IMR-90 (cell line): Measurements from ENCODE around the gene DMD. TPM values are rescaled to one million over a fixed set of nuclear protein-coding genes. Genes with fewer than 3 reads are reported as not detected.

ENCODE experiments used
- ATAC-seq: fragments of 200-7000 bp; cut with Tn5 transposase; 2 replicates; pipeline ENCODE4 v1.9.1; 2020; ENCODE audit warnings: low read depth, mild to moderate bottlenecking, moderate library complexity
- BruUV-seq: library from RNA; stranded (reverse); fragments of 400-500 nt; replicated peaks from 2 replicates; lab custom pipeline; 2021; lab: Mats Ljungman, UMichigan
- CTCF ChIA-PET: fragments of 300-600 bp; formaldehyde crosslinking; extraction: SDS; loops from one replicate; lab custom pipeline; 2021; ENCODE audit warnings: antibody characterized with exemption; lab: Yijun Ruan, JAX
- POLR2A ChIA-PET: fragments of 300-600 bp; sonication (Branson Sonifier 250); formaldehyde crosslinking; loops from one replicate; lab custom pipeline; 2022; ENCODE audit warnings: antibody characterized with exemption; ENCODE audit not compliant: unreplicated experiment; lab: Charles Lee
- DNase-seq: peaks from one replicate; pipeline ENCODE4 v3.0.0; 2013
- H2AFZ ChIP-seq: replicated peaks from 2 replicates; pipeline ENCODE3; 2013; ENCODE audit warnings: low read length, mild to moderate bottlenecking; ENCODE audit not compliant: poor library complexity
- H2AK5ac ChIP-seq: 2 replicates; pipeline ENCODE4 v1.6.1; 2013; ENCODE audit warnings: low read depth, low read length, inconsistent platforms
- H2AK9ac ChIP-seq: replicated peaks from 2 replicates; pipeline ENCODE3; 2013; ENCODE audit warnings: mild to moderate bottlenecking, low read depth, low read length, moderate library complexity; ENCODE audit not compliant: poor library complexity
- H2BK120ac ChIP-seq: 2 replicates; pipeline ENCODE4 v1.6.1; 2013; ENCODE audit warnings: low read depth, low read length, inconsistent platforms
- H2BK15ac ChIP-seq: 3 replicates; pipeline ENCODE4 v1.6.1; 2013; ENCODE audit warnings: low read depth, low read length, inconsistent platforms
- H2BK20ac ChIP-seq: 2 replicates; pipeline ENCODE4 v1.6.1; 2013; ENCODE audit warnings: low read depth, mild to moderate bottlenecking, inconsistent platforms, low read length, moderate library complexity
- H2BK5ac ChIP-seq: 2 replicates; pipeline ENCODE4 v1.6.1; 2013; ENCODE audit warnings: mild to moderate bottlenecking, low read depth, low read length, inconsistent platforms; ENCODE audit not compliant: poor library complexity, severe bottlenecking
- H3K14ac ChIP-seq: replicated peaks from 2 replicates; pipeline ENCODE4 v1.6.1; 2013; ENCODE audit warnings: low read depth, low read length, inconsistent platforms
- H3K18ac ChIP-seq: 2 replicates; pipeline ENCODE4 v1.6.1; 2013; ENCODE audit warnings: low read depth, low read length, control low read depth
- H3K23ac ChIP-seq: 2 replicates; pipeline ENCODE4 v1.6.1; 2013; ENCODE audit warnings: low read depth, low read length, inconsistent platforms
- H3K27ac ChIP-seq: 2 replicates; pipeline ENCODE4 v1.5.1; 2013; ENCODE audit warnings: mild to moderate bottlenecking, control low read depth, low read length; ENCODE audit not compliant: insufficient read depth
- H3K27me3 ChIP-seq: 2 replicates; pipeline ENCODE4 v1.6.1; 2013; ENCODE audit warnings: low read length; ENCODE audit not compliant: control insufficient read depth, insufficient read depth
- H3K36me3 ChIP-seq: 2 replicates; pipeline ENCODE4 v1.6.1; 2013; ENCODE audit warnings: low read length, mixed read lengths; ENCODE audit not compliant: control insufficient read depth, insufficient read depth
- H3K4ac ChIP-seq: 2 replicates; pipeline ENCODE4 v1.6.1; 2013; ENCODE audit warnings: low read depth, low read length, inconsistent platforms
- H3K4me1 ChIP-seq: 2 replicates; pipeline ENCODE4 v1.6.1; 2013; ENCODE audit warnings: low read length, mixed read lengths; ENCODE audit not compliant: control insufficient read depth, insufficient read depth
- H3K4me2 ChIP-seq: 2 replicates; pipeline ENCODE4 v1.6.1; 2013; ENCODE audit warnings: low read depth, mild to moderate bottlenecking, control low read depth, low read length, moderate library complexity
- H3K4me3 ChIP-seq: 2 replicates; pipeline ENCODE4 v1.5.1; 2013; ENCODE audit warnings: low read depth, mild to moderate bottlenecking, control low read depth, low read length, moderate library complexity; ENCODE audit not compliant: insufficient read depth
- H3K56ac ChIP-seq: 2 replicates; pipeline ENCODE4 v1.6.1; 2013; ENCODE audit warnings: low read length, inconsistent platforms; ENCODE audit not compliant: insufficient read depth; ENCODE audit errors: extremely low read depth
- H3K79me1 ChIP-seq, 2 experiments: 2 replicates each; pipeline ENCODE4 v1.6.1; 2013; ENCODE audit warnings: low read length in 2 of 2, inconsistent platforms in 1 of 2, low read depth in 1 of 2
- H3K9ac ChIP-seq: 2 replicates; pipeline ENCODE4 v1.6.1; 2013; ENCODE audit warnings: low read depth, low read length, control low read depth
- H3K9me1 ChIP-seq: 2 replicates; pipeline ENCODE4 v1.6.1; 2013; ENCODE audit warnings: low read length, inconsistent platforms; ENCODE audit not compliant: insufficient read depth
- H3K9me3 ChIP-seq: 2 replicates; pipeline ENCODE4 v1.6.1; 2013; ENCODE audit warnings: low read length; ENCODE audit not compliant: control insufficient read depth, insufficient read depth
- H4K20me1 ChIP-seq: 2 replicates; pipeline ENCODE4 v1.6.1; 2013; ENCODE audit warnings: low read length, inconsistent platforms; ENCODE audit not compliant: insufficient read depth
- H4K5ac ChIP-seq: 2 replicates; pipeline ENCODE4 v1.6.1; 2013; ENCODE audit warnings: mild to moderate bottlenecking, low read depth, low read length, control low read depth
- H4K8ac ChIP-seq, 2 experiments: 2 replicates each; pipeline ENCODE4 v1.6.1; 2013; ENCODE audit warnings: low read depth in 2 of 2, low read length in 2 of 2, control low read depth in 1 of 2, inconsistent platforms in 1 of 2
- H4K91ac ChIP-seq: 2 replicates; pipeline ENCODE4 v1.6.1; 2013; ENCODE audit warnings: low read depth, low read length, inconsistent platforms; ENCODE audit not compliant: insufficient read depth
- BHLHE40 ChIP-seq: fragments of 150-350 bp; IDR thresholded peaks from 2 replicates; pipeline ENCODE4 v1.6.1; 2016; ENCODE audit warnings: mild to moderate bottlenecking, low read depth, low read length
- FOS ChIP-seq: fragments of 150-350 bp; IDR thresholded peaks from 2 replicates; pipeline ENCODE4 v1.6.1; 2016; ENCODE audit warnings: low read depth, low read length
- MAFK ChIP-seq: IDR thresholded peaks from 2 replicates; pipeline ENCODE4 v1.6.1; 2012; ENCODE audit warnings: low read depth, low read length, improper control_type of control experiment
- RAD21 ChIP-seq: IDR thresholded peaks from 2 replicates; pipeline ENCODE4 v1.6.1; 2012; ENCODE audit warnings: low read length, improper control_type of control experiment
- WGBS, 2 experiments: methylation state at CpG; one replicate each; pipeline versions ENCODE4 v1.1.5 to v1.1.7; 2013; ENCODE audit warnings: missing lambda C conversion rate in 2 of 2; ENCODE audit not compliant: insufficient read length in 1 of 2; ENCODE audit errors: extremely low coverage in 2 of 2; 5-methylcytosine and 5-hydroxymethylcytosine counted together
- dilution Hi-C: fragments of 300-500 bp; cut with HindIII; formaldehyde crosslinking; loops from one replicate; pipeline ENCODE4 v1.14.3; 2018; ENCODE audit warnings: low sequenced_read_pairs; ENCODE audit not compliant: unreplicated experiment
- in situ Hi-C: fragments of 300-500 bp; cut with MboI; formaldehyde crosslinking; loops from 3 replicates; pipeline ENCODE4 v1.14.3; 2019; ENCODE audit warnings: low sequenced_read_pairs, inconsistent platforms, mixed read lengths
- intact Hi-C: fragments of 100-400 bp; cut with micrococcal nuclease; formaldehyde crosslinking; loops from 2 replicates; pipeline ENCODE4 v1.10.0; 2022
- polyA plus RNA-seq, 3 experiments: library from polyadenylated mRNA; depleted of rRNA; stranded (reverse); fragments of >200 nt; gene quantifications; 2 replicates each; pipeline ENCODE4 v1.2.3, GENCODE V29; 2012; ENCODE audit warnings: low replicate concordance in 1 of 3
- total RNA-seq: library from RNA; depleted of rRNA; stranded (reverse); fragments of >200 nt; gene quantifications from 2 replicates; pipeline ENCODE4 v1.2.3, GENCODE V29; 2012

Gene DMD
- total and polyA plus RNA-seq, 2 of the 4 experiments (the other 2 are of a cell fraction): 6.6 to 11.8 TPM

DNA sequence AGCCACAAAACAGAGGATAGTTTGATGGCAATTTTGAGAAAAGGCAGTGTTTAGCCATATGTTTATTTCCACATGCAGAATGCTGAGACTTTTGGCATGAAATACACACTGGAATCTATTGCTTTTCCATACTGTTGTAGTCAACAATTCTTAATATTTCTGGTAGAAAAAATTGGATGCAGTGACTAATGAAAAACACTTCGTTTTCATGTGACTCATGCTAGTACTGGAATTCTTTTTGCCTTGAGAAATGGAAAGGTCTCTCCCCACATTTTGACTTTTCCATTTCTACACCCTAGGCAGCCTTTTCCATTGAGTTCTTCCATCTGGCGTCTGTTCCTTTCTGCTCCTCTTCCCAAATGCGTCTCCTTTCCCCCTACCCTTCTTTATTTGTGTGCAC, 1714.3 kb downstream of the DMD start:
- CTCF ChIA-PET: no interaction called here

More for the DNA sequence above, 1714.3 kb downstream of the DMD start:
- in situ Hi-C loops: no loop called here
- no CpG with 5 or more reads among the region's 3 CpGs for WGBS, 2 experiments
- BruUV-seq: no TSS peak
- H2AFZ ChIP-seq: no peak overlapping the region
- H4K5ac ChIP-seq: no peak overlapping the region
- no peak overlapping the region for H2BK15ac ChIP-seq
- no peak overlapping the region for H3K27ac ChIP-seq
- intact Hi-C loops: no loop called here
- ATAC-seq (peak; percentile 42; the same call in 1 of the 2 replicates), DNase-seq (peak; percentile 48)
- H3K18ac ChIP-seq: no peak overlapping the region
- no peak overlapping the region for H4K91ac ChIP-seq
- H3K9ac ChIP-seq: no peak overlapping the region
- H4K8ac ChIP-seq: peak overlapping the region; percentile 31 to 74; a peak in 2 of 4 replicates
- no peaks in the 10 kb centered on the region for H3K4me1 ChIP-seq
- 0 out of 2 replicates have a peak overlapping the region, but pooled peaks have one; percentile 70 for H3K14ac ChIP-seq
- H3K4ac ChIP-seq: no peak overlapping the region
- TF ChIP-seq RAD21 (no peak), MAFK (no peak), BHLHE40 (no peak), FOS (peak; percentile 47; the same call in 1 of the 2 replicates)
- no peaks in the 10 kb centered on the region for H3K27me3 ChIP-seq
- dilution Hi-C loops: no loop called here
- H3K36me3 ChIP-seq: no peaks in the 10 kb centered on the region
- H3K9me3 ChIP-seq: no peaks in the 10 kb centered on the region
- no peak overlapping the region for H3K23ac ChIP-seq
- H2BK120ac ChIP-seq: peak overlapping the region; percentile 39; the same call in 1 of the 2 replicates
- no peak overlapping the region for H2BK20ac ChIP-seq
- no peak overlapping the region for H2AK9ac ChIP-seq
- POLR2A ChIA-PET: no interaction called here
- H4K20me1 ChIP-seq: no peaks in the 10 kb centered on the region
- no peaks in the 10 kb centered on the region for H3K79me1 ChIP-seq
- no peaks in the 10 kb centered on the region for H3K9me1 ChIP-seq
- H2BK5ac ChIP-seq: no peak overlapping the region
- H3K4me2 ChIP-seq: no peak overlapping the region
- H3K4me3 ChIP-seq: no peak overlapping the region
- no peak overlapping the region for H2AK5ac ChIP-seq
- no peak overlapping the region for H3K56ac ChIP-seq
